OCI-M2 (cell line): ENCODE data around the gene LRRK1.

ENCODE experiments used
- DNase-seq: peaks from one replicate; lab custom pipeline; 2025; ENCODE audit not compliant: unreplicated experiment; lab: John Stamatoyannopoulos, UW

LRRK1 gene

GRCh38 chr15:101001796-101002195 lies 82.6 kb downstream of the LRRK1 start:
- no peak for DNase-seq

DNA sequence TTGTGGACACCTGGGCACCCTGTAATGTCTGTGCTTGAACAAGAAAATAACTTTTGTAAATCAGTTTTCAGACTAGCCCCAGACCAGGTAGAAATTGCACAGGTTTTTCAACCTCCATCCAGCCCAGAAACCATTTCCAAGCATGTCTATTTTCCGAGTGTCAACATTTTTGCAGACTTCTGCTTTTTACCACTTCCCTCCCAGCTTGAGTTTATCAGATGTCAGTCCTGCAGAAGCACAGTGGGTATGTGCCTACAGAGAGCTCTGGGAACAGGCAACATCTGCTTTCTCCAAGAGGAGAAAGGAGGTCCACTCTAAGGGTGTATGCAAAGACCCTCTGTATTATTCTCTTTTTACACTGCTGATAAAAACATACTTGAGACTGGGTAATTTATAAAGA lies 83.9 kb downstream of the LRRK1 start:
- DNase-seq: no peak

DNA sequence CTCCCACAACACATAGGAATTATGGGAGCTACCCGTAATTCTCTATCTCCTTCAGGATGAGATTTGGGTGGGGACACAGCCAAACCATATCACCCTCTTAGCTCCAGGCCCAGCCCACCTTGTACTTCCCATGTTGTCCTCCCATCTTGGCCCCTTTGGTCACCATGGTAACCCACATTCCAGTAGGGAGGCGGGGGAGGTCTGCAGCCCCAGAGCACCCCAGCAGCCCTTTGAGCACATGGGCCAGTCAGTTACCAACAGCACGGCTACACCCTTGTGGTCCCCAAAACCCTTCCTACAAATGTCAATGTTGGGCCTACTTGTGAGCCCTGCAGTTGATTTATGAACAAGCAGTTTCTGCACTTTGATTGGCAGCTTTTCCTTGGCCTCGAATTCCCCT lies 84.5 kb downstream of the LRRK1 start:
- DNase-seq: no peak

DNA sequence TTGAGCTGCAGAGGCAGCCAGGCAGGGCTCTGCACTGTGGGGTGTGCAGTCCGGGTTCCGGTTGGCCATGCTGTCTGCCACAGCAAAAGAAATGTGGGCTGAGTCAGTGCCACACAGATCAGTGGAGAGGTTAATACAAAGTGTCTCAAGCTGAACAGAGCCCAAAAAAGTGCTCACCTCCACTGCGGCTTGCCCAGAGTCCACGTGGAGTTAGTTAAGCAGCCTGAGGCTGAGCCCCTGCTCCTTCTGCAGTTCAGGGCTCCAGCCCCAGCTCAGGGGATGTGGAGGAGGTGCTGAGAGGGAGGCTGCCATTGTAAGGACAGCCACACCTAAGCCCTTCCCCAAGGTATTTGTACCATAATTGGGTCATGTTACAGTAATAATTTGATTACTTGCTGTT lies 85.3 kb downstream of the LRRK1 start:
- DNase-seq: no peak

- no peak for DNase-seq
Measured at GRCh38 chr15:101004986-101005747, 86.0 kb downstream of the LRRK1 start.

GRCh38 chr15:101006931-101007691 lies 88.0 kb downstream of the LRRK1 start:
- DNase-seq: peak; percentile 63

DNA sequence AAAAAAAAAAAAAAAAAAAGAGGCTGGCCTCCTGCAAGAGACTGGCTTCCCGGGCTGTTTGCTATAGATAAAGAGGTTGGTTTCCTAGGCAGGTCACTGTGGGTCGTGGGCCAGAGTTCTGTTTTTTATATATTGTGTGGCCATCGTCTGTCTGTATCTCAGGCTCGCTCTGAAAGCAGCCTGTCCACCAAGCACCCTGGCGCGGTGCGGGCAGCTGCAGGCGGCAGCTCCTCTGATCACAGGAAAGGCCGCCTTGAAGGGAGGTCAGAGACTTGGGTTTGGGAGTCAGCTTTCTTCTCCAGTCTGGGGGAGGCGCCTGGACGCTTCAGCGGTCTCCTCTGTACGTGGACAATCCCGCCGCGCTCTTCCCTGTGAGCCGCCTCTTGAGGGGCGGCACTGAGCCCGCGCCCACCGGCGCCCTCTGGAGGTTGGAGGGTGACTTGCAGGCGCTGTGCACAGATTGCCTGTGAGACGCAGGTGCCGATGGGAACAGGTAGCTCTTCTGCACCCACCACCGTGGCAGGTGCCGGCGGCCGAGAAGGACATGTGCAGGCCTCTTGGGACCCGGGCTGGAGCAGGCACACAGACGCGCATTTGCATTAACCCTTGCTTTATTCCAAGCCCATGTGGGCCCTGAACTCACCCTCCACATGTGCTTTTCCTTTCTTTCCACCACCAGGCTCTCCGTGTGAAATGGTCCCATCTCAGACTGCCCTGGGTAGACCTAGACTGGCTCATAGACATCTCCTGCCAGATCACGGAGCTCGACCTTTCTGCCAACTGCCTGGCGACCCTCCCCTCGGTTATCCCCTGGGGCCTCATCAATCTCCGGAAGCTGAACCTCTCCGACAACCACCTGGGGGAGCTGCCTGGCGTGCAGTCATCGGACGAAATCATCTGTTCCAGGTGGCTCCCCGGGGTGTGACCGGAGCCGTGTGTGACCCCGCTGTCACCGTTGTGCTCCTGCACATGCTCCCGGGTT lies 89.3 kb downstream of the LRRK1 start:
- peak; percentile 59 for DNase-seq

DNA sequence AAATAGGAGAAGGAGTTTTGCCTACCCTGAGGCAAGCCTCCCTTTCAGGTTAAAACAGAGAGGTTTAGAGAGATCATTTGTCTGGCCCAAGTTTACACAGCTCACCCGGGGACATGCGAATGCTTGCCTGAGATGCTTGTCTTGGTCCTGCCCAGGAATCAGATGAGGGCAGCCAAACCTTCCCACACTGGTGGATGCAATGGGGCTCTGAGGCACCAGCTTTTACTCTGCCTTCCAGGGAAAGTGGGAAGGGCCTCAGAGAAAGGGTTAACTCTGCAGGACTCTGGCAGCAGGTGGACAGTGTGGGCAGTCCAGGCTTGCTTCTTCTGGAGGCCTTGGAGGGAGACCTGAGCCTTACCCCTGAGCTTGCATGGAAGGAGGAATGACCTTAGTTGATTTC lies 90.0 kb downstream of the LRRK1 start:
- no peak for DNase-seq

GRCh38 chr15:101010781-101011180 lies 91.6 kb downstream of the LRRK1 start:
- no peak for DNase-seq

DNA sequence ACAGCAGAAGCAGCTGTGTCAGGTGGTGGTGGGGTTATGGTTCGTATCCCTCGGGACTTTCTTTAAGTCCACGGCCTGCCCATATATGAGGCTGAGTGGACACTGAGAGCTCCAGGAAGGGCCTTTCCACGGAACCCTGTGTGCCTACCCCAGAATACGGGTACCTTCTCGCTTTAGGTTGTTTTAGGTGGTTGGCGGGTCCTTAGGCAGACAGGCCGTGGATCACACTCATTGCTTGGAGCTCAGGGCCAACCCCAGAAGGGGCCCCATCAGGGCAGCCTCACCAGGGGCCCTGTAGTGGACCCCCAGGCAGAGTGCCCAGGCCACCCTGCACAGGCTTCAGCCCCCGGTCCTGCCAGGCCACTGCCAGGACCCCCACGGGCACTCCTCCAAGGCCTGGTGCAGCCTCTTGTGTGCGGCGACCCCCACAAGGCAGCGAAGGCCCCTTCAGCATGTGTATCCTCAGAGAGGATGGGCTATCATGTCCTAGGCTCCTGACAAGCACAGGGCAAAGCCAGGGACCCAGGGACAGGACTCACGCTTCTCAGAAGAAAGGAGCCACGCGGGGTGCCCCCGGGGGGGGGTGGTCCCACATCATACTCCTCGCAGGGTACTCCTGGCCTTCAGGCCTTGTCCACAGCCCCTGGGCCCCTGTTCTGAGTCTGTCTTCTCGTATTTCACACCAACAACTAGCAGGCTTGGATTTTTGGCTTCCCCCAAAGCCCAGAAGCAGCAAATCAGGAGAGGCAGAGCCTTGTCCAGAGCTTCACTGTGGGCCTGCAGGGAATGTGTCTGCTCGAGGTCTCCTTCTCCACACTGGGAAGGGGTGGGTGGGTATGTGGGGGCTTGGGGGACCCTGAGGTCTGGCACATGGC lies 93.4 kb downstream of the LRRK1 start:
- no peak for DNase-seq

GRCh38 chr15:101013201-101013550 lies 94.0 kb downstream of the LRRK1 start:
- no peak for DNase-seq

DNA sequence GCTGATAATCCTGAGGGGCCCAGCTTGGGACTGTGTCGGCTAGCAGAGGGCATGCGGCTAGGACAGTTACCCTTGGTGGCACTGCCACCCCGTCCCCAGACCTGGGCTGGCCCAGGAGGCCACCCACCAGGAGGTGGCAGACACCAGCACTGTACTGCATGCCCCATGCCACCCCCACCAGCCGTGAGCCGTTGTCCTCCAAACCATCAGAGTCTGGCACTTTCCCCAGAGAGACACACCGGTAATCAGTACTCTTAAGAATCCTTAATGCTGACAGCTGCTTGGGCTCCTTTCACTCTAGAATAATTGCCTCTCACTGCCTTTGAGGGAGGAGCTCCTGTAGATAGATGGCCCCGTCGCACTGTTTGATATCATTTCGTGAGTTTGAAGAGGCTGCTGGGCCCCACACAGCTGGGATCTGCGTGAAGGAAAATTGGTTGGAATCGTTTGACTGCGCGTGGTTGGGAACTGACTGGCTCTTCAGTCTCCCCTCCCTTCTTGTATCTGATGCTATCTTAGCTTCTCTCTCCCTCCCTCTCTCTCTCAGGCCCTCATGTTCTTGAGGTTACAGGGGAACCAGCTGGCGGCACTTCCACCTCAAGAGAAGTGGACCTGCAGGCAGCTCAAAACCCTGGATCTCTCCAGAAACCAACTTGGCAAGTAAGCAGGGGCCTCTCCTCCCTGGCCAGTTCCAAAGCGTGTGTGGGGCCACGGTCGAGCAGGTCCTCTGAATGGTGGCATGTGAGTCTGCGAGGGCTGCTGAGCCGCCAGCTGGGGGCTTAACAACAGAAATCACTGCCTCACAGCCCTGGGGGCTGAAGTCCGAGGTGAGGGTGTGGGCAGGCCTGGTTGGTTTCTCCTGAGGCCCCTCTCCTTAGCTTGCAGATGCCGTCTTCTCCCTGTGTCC lies 94.9 kb downstream of the LRRK1 start:
- no peak for DNase-seq

GRCh38 chr15:101014921-101015841 lies 96.0 kb downstream of the LRRK1 start:
- no peak for DNase-seq

GRCh38 chr15:101016581-101016980 lies 97.4 kb downstream of the LRRK1 start:
- no peak for DNase-seq

DNA sequence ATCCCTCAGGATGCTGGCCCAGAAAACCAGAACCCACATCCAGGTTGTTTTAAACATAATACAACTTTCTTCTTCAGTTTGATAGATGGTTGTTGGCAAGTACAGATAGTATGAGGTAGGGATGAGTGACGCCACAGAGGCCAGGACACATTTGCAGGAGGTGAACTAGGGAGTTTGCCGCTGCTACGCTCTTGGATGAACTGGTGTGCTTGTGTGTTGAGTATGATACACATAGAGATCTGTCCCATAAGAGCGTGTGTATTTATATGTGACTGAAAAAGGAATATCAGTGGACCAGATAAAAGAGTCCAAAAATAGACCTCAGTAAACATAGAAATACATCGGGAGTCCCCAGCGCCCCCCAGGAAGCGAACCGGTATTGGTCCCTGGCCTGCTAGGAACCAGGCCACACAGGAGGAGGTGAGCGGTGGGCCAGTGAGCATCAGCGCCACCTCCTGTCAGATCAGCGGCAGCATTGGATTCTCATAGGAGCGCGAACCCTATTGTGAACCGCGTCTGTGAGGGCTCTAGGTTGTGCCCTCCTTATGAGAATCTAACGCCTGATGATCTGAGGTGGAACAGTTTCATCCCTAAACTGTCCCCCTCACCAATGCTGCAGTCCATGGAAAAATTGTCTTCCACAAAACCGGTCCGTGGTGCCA lies 98.1 kb downstream of the LRRK1 start:
- no peak for DNase-seq

GRCh38 chr15:101018016-101018415 lies 98.9 kb downstream of the LRRK1 start:
- no peak for DNase-seq

DNA sequence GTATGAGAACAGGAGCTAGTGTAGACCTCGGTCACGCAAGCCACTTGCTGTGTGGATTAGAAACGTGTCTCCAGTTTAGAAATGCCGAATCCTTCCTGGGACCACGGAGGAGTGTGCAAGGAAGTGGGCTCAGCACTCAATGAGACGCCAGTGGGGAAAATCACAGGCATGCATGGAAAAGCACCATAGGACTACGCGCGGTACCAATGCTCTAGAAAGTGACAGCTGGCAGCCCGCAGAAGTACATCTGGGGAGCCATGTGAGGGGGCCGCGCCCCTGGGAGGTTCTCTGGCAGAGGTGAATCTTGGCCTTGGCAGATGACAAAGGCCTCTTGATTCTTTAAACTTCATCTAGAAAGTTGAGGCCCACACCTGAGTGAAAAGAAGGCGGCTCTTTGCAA lies 99.3 kb downstream of the LRRK1 start:
- DNase-seq: no peak

DNA sequence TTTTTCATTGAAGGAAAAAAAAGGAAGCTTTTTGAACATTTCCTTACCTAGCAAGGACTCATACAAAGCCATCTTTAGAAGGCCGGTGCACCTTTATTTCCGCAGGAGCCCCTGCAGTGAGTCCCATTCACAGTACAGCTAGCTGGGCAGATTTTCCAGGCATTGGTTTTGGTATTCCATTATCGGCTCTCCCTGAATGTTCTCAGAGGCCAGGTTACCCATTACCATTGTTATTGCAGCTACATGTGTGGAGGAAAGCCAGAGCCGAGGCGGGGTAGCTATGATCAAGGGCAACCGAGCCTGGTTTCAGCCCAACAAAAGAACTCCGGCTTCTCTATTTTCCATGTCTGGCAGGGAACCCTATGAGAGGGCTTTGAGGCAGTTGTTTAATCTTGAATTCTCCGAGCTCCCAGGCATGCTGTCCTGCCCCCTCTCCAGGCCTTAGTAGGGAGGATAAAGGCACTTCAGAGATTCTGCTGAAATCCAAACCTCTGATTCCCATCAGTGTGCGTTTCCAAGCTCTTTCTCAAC lies 100.3 kb downstream of the LRRK1 start:
- no peak for DNase-seq
